Fibroblast of mammary gland (primary cell): ENCODE measurements around the gene TBC1D10B.

ENCODE experiments used
- DNase-seq: peaks from one replicate; pipeline ENCODE4 v3.0.0-alpha.2; 2010; ENCODE audit warnings: low read depth
- H3K4me3 ChIP-seq: 2 replicates; pipeline ENCODE4 v1.5.1; 2011; ENCODE audit warnings: low read depth, mild to moderate bottlenecking, low read length, moderate library complexity; ENCODE audit not compliant: control insufficient read depth
- CTCF ChIP-seq: conservative IDR thresholded peaks from 2 replicates; pipeline ENCODE4 v1.5.1; 2011; ENCODE audit warnings: low read depth, low read length, inconsistent platforms; ENCODE audit not compliant: control insufficient read depth, insufficient read depth

Gene TBC1D10B

GRCh38 chr16:30413112-30413806 lies 43.0 kb upstream of the TBC1D10B start:
- DNase-seq = no peak
- no peak overlapping the region for H3K4me3 ChIP-seq
- no peak for TF ChIP-seq CTCF

- no peak overlapping the region for H3K4me3 ChIP-seq
- peak; percentile 94 for TF ChIP-seq CTCF
- peak; percentile 81 for DNase-seq
Observed at GRCh38 chr16:30409125-30410060, 39.1 kb upstream of the TBC1D10B start.

- peak overlapping the region; percentile 63 for H3K4me3 ChIP-seq
- no peak for DNase-seq
- no peak for TF ChIP-seq CTCF
Observed at GRCh38 chr16:30407804-30408534, 37.7 kb upstream of the TBC1D10B start.

- DNase-seq = peak; percentile 79
- peak within 1 kb of the TSS; percentile 63 for H3K4me3 ChIP-seq
- TF ChIP-seq CTCF = no peak
Observed at GRCh38 chr16:30407102-30407803, 37.0 kb upstream of the TBC1D10B start, which contains the start of gene ZNF771. Gene ZNF771, plus strand, starts transcription at chr16:30407606. Its CDS starts 448 bp downstream, at chr16:30408054.

GRCh38 chr16:30406795-30407101 lies 36.5 kb upstream of the TBC1D10B start:
- no peak for TF ChIP-seq CTCF
- DNase-seq = no peak
- peak overlapping the region; percentile 63 for H3K4me3 ChIP-seq
